NCI-H2171 (cell line): ENCODE measurements around the gene KCNQ4.

Experiments
- DNase-seq: peaks from one replicate; lab custom pipeline; 2025; lab: John Stamatoyannopoulos, UW

The KCNQ4 gene

GRCh38 chr1:40783001-40783905 lies at the start of gene KCNQ4:
Gene KCNQ4, plus strand, starts transcription at chr1:40783787. Its CDS starts 307 bp downstream, at chr1:40784094.
- peak; percentile 59 for DNase-seq

DNA sequence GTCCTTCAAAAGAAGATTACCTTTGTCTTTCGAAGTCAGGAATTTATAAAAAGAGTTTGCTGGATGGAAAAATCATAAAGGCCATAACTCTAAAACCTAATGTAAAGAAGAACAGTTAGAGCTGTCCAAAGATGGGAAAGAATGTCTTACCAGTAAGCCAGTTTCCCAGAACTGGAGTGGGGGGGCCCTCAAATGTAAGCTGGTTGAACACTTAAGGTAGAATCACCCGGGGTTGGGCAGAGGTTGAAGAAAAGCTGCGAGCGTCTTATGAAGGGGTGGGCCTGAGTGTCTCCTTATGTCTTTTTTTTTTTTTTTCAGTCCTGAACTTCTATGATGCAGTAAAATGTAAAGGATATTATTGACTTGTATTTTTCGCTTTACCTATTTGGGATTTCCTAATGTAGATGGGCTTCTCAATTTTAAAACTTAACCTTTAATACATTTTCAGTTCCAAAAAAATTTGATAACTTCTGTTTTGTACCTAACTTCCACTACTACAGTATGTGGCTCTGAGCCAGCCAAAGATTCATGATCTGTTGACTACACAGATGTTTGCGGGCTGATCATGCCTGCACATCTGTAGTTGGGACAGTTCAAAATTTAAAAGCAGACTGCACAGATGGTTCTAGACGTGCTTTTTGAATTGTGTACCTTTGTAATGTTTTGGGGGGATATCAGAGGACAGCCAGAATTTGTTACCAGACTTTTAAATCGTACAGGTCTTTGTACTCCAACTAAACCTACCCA lies 48.5 kb upstream of the KCNQ4 start:
- DNase-seq, result no peak

DNA sequence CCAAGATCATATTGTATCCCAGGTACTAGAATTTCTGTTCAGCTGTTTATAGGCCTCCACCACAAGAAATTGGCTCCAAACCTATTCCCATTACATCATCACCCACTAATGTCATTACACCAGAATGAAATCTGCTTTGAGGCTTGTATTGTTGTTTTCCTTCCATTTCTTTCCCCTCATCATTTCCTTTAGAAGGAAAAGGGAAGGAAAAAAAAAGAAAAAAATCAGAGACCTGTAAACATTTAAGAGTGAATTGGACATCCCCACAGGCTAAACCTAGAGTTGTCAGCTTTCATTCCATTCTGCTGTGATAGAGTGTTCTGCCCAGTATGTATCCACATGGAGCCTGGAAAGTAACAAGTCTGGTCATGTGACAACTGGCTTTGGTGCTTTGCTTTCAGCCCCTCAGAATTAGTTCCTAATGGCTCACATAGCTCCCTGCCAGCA lies 47.5 kb upstream of the KCNQ4 start:
- DNase-seq, result no peak

- no peak for DNase-seq
These were observed 44.8 kb upstream of the KCNQ4 start for GRCh38 chr1:40738831-40739230.

- no peak for DNase-seq
These were observed 44.1 kb upstream of the KCNQ4 start for GRCh38 chr1:40739455-40740008.

GRCh38 chr1:40740039-40740996 lies 43.3 kb upstream of the KCNQ4 start:
- no peak for DNase-seq

- no peak for DNase-seq
These were observed 42.4 kb upstream of the KCNQ4 start for GRCh38 chr1:40740997-40741736.

GRCh38 chr1:40742363-40743061 lies 41.1 kb upstream of the KCNQ4 start:
- no peak for DNase-seq

GRCh38 chr1:40743452-40743851 lies 40.1 kb upstream of the KCNQ4 start:
- no peak for DNase-seq

- DNase-seq, result no peak
These were observed 39.7 kb upstream of the KCNQ4 start for GRCh38 chr1:40743860-40744259.

DNA sequence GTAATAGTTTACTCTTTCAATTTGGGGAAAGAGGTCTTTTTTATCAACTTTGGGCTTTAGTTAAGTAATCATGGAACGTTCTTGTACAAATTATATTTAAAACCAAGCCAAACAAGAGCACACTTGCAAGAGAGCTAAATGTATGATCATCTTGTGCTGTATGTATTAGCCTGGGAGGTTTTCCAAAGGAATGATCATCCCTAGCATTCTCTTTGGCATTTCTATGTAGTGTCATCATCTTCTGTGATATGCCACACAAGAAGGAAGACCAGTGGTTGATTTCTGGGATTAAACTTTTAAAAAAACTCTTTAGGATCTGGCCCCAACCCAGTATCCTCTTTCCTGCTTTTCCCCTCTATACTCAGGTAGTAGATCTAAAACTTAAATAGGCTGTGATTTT lies 38.4 kb upstream of the KCNQ4 start:
- DNase-seq, result no peak

- DNase-seq, result no peak
These were observed 37.1 kb upstream of the KCNQ4 start for GRCh38 chr1:40746344-40747090.

GRCh38 chr1:40748841-40749718 lies 34.5 kb upstream of the KCNQ4 start:
- no peak for DNase-seq

DNA sequence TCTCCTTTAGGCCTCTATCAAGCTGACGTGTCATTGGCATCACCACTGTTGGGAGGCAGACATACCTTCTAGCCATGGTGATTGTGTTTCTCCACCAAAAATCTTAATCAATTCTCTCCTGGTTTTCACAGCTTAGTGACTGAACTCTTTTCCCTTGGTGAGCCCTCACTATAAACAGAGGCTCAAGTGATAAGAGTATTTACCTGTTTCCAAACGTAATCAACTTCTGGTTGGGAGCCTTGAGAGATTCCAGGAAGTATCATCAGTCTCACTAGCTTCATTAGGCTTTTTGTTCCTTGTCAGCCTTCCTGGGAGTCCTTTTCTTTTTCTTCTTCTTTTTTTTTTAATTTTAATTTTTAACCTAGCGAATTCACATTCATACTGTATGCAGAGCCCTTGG lies 33.8 kb upstream of the KCNQ4 start:
- no peak for DNase-seq

DNA sequence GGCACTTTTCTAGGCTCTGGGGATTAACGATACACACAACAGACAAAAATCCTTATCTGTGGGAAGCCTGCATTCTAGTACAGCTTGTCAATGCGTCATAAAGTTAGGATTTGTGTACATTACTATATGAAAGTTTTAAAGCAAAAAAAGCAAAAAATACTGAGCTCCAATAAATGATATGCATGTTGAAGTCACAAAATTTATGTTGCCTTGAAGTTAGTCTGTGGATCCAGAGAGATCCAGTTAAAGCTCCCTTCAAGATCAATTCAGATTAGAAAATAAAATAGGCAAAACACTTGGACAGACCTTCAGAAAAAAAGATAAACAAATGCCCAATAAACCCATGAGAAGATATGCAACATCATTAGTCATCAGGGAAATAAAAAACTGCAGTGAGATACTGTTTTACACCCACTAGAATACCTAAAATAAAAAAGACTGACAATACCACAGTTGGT lies 33.1 kb upstream of the KCNQ4 start:
- DNase-seq, result no peak

DNA sequence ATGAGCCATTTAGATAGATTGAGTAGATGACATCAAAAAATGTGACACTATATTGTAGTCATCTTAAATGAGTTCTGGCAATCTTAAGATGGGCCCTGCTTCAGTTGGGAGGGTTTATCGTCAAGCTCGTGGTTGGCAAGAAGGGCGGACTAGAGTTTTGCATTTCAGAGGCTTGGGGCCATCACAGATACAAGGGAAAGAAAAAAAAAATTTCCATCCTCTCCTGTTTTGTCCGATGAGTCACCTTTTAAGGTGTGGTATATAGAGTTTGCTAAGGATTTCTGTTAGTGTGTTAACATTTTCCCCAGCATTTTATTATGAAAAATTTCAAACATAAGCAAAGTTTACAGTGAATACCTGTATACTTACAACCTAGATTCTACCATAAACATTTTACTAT lies 31.8 kb upstream of the KCNQ4 start:
- no peak for DNase-seq

DNA sequence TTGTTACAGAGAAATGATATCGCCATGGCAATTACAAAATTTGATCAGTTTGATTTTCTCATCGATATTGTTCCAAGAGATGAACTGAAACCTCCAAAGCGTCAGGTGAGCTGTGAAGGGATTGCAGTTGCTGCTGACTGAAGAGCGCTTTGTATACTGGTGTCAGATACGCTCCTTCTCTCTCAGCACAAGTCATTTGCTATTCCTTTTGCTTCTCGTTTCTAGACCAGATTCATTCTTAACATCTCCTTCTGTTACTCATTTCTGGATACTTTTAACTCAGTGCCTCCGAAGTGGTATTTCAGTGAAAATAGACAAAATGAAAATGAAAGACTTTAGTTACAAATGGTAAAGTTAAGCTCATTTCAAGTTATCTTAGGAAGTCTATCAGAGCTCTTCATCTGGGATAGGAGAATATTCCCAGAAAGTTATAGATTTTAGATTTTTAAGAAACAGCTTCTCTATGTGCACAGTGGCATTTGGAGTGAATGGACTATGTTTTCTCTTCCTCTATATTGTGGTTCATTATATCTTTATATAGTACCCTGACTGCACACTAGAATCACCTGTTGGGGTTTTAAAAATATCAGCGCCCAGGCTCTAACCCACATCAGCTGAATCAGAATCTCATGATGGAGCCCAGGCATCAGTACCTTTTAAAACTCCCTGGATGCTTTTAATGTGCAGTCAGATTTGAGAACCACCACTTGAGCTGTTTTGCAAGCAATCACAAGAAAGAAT lies 30.3 kb upstream of the KCNQ4 start:
- no peak for DNase-seq

- no peak for DNase-seq
These were observed 29.4 kb upstream of the KCNQ4 start for GRCh38 chr1:40754201-40754600.
